Adrenal gland (tissue), 5 donors: ENCODE measurements around the gene FOSL2.

Source experiments
- CTCF ChIP-seq, 6 experiments: fragments of 450-650 bp in 4 of 6; fragments of 200-600 bp in 2 of 6; sonication (generic) in 1 of 6; IDR thresholded peaks; 1 replicate in 5 of 6; 2 replicates in 1 of 6; pipeline versions ENCODE4 v1.5.1 to v1.8.0; 2016 to 2021; ENCODE audit warnings: antibody characterized with exemption in 6 of 6, mild to moderate bottlenecking in 2 of 6, moderate library complexity in 1 of 6
- POLR2A ChIP-seq, 2 donors: fragments of 450-650 bp; IDR thresholded peaks; one replicate each; pipeline ENCODE4 v1.6.1; 2017; ENCODE audit warnings: antibody characterized with exemption in 2 of 2, mild to moderate bottlenecking in 2 of 2, moderate library complexity in 1 of 2
- donor health status: DM: no; HTN: no; CAD: no.

- no peak for TF ChIP-seq CTCF (IDR thresholded peaks at IDR 0.05)
- TF ChIP-seq POLR2A (IDR thresholded peaks at IDR 0.05), result no peak
Observed at GRCh38 chr2:28348149-28348567, 44.5 kb upstream of the FOSL2 start.
